Stimulated activated CD4-positive, alpha-beta T cell treated with anti-CD3 and anti-CD28 coated beads, Interleukin-1b, Interleukin-23, amount 100 ng/mL, for 1 hour (primary cell): ENCODE measurements around the gene TFEB.

ENCODE experiments used
- DNase-seq, 2 donors: peaks; one replicate each; pipeline ENCODE4 v3.0.0-alpha.2; 2020; ENCODE audit warnings: low read depth in 2 of 2

TFEB gene

DNA sequence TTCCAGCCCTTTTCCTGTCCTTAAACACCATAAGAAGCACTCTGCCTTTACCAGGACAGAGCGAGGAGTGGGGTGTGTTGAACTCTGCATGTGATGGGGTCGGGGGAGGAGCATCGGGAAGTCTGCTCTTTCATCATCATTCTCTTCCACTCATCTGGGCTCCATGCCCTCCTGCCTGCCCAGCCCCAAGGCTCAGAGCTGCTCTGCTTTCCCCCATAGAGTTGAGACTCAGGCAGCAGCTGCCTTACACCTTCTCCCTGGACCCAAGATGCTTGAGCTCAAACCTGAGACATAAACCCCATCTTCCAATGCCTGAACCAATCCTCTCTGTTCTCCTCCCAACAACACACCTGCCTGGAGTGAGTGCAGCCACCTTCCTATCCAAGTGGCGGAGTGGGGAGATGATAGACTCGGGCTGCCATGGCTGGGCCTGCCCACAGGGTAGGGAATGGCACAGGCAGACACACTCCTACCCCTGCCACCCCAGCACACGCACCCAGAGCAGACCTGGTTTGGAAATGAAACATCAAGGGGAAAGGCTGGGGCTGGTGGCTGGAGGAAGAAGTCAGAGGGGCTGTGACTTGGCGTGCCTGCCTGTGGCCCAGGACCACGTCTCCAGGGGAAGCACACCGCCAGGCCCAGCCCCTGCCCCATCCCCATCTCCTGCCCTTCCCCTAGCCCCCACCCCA lies 28.4 kb downstream of the TFEB start:
- no peak for DNase-seq

DNA sequence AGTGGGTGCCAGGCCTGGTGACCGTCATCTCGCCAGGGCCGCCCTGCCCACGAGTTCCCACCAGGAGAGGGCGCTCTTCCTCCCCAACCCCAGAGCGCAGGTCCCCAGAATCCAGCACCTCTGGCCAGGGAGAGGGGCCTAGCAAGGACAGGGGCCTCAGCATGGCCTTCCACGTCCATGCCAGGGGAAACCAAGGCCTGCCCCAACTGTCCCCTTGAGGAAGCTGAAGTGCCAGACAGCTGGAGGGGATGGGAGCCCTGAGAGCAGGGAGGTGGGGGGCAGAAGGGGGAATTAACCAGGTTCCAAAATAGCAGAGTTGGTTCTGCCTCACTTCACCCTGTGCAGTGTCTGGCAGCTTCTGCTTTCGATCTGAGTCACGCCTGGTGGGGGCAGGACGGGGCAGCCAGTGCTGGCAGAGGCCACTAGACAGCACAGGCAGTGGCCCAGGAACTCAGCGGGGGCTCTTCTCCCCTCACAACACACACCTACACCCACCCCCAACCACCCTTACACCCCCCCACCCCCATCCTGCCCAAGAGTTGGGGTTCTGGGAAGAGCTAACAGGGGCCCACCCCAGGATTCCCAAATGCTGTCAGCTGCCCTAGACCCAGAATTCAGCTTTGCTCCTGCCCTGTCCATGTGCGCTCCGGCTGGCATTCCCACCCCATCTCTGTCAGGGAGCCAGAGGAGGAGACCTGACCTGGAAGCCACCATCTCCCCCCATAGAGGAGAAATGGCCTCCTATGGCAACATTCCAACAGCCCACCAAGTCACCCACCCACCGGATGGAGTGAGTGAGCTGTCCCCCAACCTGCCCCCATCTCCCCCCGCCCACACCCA lies 29.2 kb downstream of the TFEB start:
- peak in 1 of 2 donors; percentile 48 for DNase-seq

DNA sequence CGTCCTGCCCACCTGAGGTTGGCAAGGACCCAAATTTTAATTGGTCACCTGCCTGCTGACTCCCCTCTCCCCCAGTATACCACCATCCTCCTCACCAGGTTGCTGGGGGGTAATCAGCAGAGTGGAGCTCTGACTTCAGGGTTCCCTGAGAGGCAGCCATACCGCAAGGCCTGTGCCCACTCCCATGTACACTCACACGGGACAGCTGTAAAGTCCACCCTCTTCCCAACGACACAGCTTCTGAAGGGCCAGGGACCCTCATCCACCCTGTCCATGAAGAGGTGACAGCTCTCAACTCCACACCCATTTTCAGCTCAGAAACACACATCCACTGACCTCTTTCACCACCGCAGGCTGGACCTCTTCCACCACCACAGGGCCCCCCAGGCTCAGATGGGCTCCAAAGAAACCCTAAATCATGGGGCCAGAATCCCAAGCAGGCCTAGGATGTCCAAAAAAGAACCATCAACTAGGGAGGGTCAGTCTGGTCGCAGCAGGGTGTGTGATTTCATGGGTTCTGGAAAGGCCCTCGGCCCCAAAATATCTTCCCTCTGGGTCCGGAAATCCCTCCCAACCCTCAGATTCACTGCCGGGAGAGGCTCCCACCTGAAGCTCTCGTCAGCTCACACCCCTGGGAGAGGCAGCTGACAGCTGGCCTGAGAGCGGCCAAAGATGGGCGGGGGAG lies 30.0 kb downstream of the TFEB start:
- DNase-seq, result no peak

DNA sequence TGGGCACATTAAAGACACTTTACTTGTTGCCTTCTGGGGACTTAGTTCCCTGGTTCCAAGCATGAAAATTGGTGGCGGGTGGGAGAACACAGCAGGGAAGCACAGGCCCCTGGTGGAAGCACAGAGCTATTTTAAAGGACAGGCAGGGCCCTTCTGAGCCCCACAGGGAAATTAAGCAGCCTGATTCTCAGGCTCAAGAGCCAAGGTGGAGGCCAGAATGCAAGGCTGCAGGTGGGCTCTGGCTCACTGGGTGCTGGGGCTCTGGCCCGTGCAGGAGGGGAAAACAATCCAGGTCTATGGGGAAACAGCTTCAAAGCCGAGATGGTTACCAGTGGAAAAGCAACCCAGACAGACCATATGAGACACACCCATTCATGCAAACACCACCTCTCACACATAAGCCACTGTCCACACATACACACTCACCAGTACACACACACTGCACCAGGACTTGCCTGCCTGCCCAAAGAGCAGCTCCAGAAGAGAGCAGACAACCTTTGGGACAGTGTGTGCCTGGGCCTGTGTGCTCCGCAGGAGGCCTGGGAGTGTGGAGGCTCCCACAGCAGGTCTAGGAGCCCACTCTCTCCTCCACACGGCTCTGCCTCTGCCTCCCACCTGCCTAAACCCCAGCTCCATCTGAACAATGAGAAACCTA lies 30.6 kb downstream of the TFEB start:
- no peak for DNase-seq

- no peak for DNase-seq
Observed at GRCh38 chr6:41704028-41704427, 31.4 kb downstream of the TFEB start.

- DNase-seq, result no peak
Observed at GRCh38 chr6:41702771-41703494, 32.5 kb downstream of the TFEB start.

DNA sequence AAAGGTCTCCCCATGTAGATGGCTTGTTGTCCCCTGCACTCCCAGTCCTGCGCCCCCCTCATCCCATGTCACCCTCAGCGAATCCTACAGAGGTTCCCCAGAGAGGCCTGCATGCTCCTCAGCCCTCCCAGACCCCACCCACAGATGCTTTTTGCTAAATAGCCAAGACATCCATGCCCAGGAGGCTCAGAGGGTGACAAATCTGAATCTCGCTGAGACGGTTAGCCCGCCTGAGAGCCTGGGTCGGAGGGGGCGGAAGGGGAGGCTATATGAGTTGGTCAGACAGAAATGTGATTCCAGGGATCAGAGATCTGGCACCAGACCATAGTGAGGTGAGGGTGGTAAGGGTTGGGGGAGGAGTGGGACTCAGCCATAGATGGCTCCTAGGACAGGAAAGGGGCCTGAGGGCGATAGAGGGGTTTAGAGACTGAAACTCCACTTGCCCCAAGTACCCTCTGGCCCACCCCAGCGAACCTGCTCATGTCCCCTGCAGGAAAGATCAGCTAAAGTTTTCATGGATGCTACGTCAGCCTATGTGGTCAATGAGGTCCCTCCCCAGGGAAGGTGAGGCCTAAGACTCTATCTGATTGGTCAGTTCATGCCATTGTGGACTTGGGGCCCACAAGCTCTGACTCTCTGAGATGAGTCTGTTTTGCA lies 33.2 kb downstream of the TFEB start:
- DNase-seq, result no peak

GRCh38 chr6:41700463-41701347 lies 34.7 kb downstream of the TFEB start:
- DNase-seq, result no peak

DNA sequence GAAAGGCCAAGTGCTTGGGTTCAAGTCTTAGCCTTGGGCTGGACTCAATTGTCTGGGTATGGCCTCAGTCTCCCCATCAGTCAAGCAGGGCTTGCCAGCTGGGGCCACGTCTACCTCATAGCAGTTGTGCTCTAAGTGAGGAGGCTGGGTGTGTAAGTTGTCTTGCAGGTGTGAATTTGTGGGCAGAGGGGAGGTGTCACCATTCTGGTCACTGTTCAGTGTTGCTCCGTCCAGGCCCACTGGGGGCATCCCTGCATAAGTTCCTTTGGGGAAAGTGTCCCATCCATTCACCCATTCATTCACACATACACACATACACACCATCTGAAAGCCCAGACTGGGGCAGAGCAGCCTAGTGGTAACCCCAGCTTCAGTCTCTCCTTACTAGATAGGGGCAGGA lies 36.3 kb downstream of the TFEB start:
- DNase-seq, result no peak

- no peak for DNase-seq
Observed at GRCh38 chr6:41697861-41698781, 37.3 kb downstream of the TFEB start.

DNA sequence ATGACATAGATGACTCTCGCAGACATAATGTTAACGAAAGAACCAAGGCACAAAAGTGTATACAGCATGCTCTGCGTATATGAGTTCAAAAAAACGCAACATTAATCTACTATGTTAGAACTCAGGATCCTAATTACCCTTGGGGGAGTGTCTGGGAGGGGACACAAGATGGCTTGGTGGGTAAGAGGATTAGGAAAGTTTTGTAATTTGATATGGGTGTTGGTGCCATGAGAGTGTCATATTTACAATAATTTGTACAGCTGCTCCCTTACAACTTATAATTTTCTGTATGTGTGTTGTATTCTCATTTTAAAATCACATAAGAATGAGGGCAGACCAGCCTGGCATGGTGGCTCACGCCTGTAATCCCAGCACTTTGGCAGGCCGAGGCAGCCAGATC lies 38.6 kb downstream of the TFEB start:
- no peak for DNase-seq

DNA sequence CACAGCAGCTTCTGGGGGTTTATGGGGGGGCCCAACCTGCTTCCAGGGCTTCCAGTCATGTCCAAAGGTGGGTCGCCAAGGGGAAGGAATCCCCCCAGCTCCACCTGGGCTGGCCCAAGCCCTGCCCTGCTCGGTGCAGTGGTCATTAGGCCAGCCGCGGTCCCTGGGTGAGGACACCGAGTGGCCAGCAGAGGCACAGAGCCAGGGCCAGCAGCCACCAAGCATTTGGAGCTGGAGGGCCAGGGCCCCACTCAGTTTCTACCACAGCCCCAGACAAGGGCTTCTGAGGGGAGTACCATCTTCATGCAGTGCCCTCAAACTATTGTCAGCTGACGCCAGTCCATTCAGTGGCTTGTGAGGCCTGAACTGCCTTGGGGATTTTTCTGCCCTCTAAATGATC lies 39.6 kb downstream of the TFEB start:
- no peak for DNase-seq

DNA sequence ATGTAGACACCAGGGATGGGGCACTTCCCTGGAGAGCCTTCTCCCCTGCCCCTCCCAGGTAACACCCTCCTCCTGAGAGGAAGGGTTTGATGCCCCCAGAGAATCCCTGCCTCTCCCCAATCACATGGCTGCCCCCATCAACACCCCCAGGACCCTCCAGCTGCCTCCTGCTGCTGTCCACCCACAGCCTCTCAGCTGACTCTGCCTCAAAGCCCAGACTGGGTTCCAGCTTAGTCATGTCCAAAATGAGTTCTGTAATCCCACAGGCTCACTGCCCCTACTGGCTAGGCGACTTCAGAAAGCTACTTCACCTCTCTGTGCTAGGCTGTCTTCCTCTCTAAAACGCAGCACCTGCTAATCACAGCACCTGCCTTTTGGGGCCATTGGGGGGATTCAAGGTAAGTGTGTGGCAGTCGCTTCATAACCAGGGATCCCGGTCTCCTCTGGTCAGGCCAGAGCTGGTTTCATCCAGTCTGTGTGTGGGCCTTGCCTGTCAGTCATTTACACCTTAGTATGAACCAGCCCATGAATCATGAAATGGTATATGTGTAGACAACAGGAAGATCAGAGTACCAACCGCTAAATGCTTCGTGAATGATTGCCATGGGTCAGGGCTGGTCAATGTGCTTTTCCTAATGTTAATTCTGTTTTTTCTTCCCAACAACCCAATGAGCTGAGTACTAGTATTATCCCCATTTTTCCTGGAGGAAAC lies 40.4 kb downstream of the TFEB start:
- no peak for DNase-seq

DNA sequence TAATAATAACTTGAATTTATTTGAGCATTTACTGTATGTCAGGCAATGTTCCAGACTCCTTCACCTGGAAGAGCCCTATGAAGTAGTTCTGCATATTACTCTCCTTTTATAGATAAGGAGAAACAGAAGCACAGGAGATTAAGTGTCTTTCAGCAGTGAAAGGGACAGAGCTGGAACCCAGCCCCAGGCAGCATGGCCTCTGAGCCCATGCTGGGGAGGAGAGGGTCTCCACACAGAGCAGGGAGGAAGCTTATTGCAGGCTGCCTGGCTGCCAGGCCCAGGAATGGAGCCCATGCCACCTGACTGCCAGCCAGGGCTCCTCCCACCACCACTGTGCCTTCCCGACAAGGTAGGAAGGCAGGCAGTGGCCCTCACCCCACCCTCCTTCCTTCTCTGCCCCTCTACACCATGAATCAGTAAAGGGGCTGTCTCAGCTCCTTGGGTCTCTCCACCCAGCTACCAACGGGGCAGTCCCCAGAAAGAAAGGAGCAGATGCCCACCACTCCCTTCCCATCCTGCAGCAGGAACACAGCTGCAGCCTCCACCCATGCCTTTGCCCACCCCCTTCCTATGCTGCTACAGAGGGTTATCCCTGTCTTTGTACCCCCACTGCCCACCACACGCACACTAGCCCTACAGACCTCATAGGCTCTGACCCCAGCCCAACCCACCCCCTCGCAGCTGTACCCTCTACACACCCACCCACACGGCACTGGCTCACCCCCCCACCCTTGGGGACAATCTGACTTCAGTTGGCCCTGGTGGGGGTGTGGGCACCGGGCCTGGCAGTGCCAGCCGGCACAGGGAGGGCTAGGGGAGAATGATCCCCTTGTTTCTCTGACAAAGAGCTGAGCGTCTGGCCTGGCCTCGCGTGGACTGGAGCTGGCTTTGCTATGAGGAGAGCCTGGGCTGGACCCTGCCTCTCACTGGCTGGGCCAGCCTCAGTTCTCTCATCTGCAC lies 41.8 kb downstream of the TFEB start:
- DNase-seq, result no peak

DNA sequence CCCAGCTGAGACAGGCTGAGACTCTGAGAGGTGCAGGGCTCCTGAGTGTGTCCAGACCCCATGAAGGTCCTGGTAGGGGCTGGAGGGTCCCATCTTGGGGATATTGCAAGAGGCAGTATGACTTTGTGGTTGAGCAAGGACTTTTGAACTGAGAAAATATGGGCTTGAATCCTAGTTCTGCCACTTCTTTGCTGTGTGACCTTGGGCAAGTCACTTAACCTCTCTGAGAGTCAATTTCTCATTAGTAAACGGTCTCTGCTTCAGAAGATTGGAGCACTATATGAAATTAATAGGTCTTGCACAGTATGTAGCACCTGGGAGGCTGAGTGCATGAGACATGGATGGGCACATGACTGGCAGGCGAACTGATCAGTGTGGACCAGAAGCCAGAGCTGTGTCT lies 42.7 kb downstream of the TFEB start:
- no peak for DNase-seq

DNA sequence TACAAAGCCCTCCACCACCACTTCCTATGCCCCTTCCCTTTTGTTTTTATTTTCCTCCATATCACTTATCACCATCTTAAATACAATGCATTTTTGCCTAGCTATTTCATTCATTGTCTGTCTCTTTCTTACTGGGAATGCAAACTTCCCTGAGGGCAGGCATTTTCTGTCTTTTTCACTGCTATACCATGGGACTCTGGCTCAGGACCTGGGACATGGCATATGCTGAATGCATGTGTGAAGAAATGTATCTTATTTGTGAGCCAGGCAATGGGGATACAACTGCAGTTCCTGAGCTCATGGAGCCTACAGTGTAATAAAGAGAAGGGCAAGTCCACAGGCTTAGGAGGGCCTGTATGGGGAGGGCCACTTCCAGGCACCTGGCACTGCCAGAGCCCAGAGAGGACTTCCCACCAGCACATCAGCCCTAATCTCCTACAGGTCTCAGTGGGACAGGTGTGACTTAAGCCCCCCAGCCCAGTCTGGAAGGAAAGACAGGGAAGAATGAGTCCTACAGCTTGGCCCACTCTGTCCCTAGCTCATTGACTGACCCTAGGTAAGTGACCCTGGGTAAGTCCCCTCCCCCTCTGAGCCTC lies 43.2 kb downstream of the TFEB start:
- DNase-seq, result no peak
